GM19467 (cell line): Measurements from ENCODE around the gene DND1.
"Not testable (repeated sequence)": the region's sequence is repeated elsewhere in the genome, so short reads cannot be mapped to it uniquely, and the experiment has no call there.

ENCODE experiments used
- ATAC-seq: cut with Tn5 transposase; IDR thresholded peaks from one replicate; pipeline ENCODE4 v1.9.1; 2021; ENCODE audit warnings: mild to moderate bottlenecking, moderate library complexity; ENCODE audit not compliant: unreplicated experiment

DND1 gene

DNA sequence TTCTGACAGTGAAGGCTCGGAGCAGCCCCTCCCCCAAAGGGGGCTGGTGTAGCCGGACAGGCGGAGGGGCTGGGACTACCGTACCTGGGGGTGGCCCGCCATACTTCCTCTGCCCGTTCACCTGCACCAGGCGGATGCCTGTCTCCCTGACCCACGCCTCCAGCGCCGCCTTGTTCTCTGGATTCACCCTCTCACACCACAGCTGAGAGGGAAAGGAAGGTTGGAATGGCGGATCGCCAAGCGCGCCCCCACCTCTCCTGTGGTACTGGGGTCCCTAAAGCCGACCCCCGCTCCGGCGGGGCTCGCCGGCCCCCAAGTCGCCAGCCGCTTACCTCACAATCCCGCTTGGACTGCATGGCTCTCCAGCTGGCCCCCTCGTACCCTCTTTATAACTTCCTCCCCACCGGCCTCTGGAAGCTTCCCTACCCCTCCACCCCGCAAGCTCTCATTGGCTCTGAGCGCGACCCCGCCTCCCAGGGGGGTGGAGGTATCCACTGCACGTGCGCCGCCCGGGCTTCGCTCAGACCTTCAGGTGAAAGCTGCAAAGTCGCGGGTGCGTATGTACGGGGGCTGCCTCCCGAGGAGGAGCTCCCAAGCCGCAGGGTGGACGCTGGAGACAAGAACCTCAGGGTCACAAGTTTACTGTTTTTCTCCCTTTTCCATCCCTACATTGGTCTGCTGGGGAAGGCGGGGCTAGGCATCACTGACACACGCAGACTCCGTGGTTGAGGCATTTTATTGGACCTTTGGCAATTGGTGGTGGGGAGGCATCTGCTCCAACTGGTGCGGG lies at the start of gene DND1:
DND1 (minus strand) TSS at position 390 of the 790 bp plus-strand sequence; CDS start at position 356, 34 bp downstream.
- no peak for ATAC-seq

DNA sequence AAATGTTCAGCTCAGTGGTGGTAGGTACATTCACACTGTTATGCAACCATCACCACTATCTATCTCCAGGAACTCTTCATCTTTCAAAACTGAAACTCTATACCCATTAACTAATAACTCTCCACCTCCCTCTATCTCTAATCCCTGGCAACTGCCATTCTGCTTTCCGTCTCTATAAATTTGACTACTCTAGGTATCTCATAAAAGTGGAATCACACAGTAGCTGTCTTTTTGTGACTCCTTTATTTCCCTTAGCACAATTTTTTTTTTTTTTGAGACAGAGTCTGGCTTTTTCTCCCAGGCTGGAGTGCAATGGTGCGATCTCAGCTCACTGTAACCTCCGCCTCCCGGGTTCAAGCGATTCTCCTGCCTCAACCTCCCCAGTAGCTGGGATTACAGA lies 48.0 kb upstream of the DND1 start:
- ATAC-seq: not testable (repeated sequence)

DNA sequence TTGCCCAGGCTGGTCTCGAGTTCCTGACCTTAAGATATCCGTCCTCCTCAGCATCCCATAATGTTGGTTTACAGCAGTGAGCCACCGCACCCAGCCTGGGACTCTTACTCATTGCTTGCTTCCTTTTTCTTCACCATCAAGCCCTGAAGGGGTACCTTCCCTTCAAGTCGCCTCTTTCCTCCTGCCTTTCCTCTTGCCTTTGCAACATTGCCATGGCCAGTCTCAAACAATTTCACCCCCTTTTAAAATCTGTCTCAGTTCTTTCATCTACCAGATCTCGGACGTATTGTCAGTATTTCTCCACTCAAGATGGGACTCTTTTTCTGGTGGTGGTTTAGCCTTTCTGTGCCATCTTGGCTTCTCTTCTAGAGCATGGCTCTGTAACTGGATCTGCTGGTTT lies 47.4 kb upstream of the DND1 start:
- ATAC-seq: not testable (repeated sequence)

DNA sequence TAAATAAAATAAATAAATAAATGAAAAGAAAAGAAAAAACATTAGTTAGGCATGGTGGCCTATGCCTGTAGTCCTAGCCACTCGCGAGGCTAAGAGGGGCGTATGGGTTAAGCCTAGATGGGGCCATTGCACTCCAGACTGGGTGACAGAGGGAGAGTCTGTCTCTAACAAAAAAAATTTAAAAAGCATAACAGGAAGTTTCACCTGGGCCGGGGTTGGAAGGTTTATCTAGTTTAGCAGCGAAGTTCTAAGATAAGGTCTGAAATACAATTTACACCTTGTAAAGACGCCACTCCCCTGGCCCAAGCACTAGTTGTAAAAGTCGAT lies 44.9 kb upstream of the DND1 start:
- ATAC-seq: no peak

DNA sequence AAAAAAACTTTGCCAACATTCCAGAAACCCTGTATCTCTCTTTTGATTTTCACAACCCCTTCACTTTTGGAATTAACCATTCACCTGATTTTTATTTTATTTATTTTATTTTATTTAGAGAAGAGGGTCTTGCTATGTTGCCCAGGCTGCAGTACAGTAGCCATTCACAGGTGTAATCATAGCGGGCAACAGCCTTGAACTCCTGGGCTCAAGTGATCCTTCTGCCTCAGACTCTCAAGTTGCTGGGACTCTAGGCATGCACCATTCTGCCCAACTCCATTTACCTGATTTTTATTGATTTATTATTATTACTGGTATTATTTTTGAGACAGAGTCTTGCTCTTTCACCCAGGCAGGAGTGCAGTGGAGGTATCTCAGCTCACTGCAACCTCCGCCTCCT lies 42.9 kb upstream of the DND1 start:
- ATAC-seq: not testable (repeated sequence)

DNA sequence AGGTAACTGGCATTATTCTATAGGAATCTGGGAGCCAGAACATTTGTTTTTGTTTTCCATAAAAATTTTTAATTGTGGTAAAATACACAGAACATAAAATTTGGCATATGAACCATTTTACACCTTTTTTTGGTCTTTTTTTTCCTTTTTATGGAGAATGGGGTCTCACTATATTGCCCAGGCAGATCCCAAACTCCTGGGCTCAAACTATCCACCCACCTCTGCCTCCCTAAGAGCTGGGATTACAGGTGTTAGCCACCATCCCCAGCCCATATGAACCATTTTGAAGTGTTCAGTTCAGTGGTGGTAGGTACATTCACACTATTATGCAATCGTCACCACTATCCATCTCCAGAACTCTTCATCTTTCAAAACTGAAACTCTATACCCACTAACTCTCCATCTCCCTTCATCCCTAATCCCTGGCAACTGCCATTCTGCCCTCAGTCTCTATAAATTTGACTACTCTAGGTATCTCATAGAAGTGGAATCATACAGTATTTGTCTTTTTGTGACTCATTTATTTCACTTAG lies 40.3 kb upstream of the DND1 start:
- no peak for ATAC-seq

DNA sequence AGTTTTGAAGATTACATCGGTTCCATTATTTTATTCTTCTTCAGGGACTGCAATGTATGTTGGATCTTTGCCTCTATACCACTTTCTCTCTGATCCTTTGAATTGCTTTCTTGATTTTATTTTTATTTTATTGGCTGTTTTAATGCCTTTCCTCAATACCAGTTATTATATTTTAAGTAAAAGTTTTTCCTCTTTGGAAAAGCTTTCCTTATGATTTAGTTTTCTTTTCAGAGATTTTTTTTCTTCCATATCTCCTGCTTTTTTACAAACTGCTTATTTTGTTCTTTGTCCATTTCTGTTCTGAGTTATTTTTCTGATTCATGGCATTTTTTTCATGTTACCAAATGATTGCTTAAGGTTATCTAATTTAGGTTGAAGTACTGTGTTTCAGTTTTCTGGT lies 38.4 kb upstream of the DND1 start:
- no peak for ATAC-seq

DNA sequence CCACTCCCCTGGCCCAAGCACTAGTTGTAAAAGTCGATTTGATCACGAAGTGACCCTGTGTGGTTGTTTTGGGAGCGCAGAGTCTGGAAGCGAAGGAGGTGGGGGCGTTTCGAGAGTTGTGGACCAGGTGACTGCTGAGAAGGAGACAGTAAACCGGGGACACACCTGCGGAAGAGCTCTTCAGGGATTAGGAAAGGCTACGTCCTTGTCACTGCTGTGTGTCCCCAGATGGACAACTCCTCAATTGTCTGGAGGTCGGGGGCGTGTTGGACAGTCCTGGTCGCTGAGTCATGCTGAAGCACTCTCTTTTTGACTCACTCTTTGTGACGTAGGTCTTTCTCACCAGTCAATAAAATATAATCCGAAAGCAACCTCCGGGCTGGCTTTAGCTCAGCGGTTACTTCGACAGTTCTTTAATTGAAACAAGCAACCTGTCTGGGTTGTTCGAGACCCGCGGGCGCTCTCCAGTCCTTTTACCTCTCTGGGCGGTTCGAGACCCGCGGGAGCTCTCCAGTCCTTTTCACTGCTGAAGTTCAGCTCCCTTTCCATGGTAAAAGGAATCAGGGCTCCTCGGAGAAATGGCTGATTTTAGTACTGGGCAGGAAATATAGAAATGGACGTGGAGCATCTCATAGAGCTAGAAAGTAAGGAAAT lies 37.6 kb upstream of the DND1 start:
- ATAC-seq: peak; percentile 87

DNA sequence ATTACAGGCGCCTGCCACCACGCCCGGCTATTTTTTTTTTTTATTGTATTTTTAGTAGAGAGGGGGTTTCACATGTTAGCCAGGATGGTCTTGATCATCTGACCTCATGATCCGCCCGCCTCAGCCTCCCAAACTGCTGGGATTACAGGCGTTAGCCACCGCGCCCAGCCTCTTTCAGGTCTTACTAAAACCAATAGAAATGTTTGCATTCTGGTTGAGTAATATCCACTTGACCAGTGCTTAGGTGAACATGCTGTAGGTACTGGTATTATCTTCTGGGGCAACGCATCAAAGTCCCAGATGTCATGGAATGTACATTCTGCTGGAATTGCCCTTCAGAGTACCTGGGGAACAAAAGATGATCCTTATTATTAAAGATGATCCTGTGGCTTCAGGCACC lies 35.4 kb upstream of the DND1 start:
- not testable (repeated sequence) for ATAC-seq

DNA sequence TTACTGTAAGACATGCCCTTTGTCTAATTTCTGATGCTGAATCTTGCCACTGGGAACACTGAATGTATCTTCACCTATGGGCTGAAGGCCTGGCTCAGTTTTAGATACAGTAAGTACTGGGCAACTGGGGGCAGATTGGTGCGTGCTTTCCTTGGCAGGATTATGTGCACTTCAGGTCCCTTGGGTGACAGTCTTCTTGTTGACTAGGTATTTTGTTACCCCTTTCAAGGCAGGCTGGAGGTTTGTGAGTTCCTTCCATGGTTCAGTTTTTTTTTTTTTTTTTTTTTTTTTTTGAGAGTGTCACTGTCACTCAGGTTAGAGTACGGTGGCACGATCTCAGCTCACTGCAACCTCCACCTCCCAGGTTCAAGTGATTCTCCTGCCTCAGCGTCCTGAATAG lies 34.4 kb upstream of the DND1 start:
- no peak for ATAC-seq

DNA sequence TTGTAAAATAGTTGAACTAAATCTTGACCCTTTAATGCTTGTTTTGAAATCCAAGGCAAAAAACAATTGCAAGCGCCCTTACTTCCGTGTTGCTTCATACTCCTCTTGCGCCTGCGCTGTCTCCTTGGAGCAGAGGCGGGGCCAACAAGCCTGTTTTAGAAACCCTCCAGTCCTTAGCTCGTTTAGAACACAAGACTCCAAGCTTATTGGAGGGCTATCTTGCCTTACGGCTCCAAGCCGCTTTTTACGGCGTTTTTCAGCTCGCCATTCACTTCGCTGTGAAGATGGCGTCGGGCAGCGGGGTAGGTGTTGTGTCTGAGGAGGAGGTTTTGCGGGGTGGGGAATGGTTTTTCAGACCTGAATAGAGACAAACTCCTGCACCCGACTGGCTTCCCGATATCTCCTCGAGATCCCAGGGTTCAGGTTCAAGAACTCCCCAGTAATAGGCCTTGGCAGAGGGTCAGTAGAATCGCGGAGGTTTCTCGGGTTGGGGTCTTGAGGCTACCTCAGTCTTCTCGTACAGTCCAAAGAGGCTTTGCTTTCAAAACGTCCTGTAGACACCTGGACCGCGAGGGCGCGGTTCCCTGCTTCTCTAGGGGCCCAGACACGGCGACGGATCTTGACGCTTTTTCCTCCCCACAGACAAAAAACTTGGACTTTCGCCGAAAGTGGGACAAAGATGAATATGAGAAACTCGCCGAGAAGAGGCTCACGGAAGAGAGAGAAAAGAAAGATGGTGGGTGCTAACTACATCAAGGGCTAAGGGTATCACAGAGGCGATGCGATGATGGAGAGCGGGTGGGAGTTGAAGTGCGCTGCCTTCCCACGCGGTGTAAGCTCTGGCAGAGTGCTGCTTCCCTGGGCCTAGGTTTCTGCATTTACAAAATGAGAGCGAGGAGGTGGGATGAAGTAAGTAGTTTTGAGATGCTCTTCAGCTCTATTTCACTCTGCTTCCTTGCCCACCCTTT lies 27.1 kb upstream of the DND1 start, which contains the start of gene ZMAT2:
ZMAT2 (plus strand) TSS at position 271 of the 968 bp plus-strand sequence; CDS start at position 285, 14 bp downstream.
- peak; percentile 97 for ATAC-seq

DNA sequence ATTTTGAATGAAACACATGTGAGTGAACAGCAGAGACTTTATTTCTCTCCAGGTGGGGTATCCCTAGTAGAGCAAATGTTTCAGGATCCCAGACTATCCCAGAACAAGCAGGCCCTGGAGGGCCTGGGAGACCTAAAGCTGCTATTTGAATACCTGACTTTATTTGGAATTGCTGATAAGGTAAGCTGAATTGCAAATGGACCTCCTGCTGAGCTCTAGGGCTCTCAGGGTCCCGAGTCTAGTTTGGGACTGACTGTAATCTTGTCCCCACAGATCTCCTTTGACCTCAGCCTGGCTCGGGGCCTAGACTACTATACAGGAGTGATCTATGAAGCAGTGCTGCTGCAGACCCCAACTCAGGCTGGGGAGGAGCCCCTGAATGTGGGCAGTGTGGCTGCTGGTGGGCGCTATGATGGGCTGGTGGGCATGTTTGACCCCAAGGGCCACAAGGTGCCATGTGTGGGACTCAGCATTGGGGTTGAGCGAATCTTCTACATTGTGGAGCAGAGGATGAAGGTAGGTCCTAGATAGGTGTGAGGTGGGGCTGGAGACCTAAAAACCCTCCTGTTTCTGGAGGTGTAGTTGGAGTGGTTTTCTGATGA lies 23.6 kb upstream of the DND1 start:
- ATAC-seq: no peak

DNA sequence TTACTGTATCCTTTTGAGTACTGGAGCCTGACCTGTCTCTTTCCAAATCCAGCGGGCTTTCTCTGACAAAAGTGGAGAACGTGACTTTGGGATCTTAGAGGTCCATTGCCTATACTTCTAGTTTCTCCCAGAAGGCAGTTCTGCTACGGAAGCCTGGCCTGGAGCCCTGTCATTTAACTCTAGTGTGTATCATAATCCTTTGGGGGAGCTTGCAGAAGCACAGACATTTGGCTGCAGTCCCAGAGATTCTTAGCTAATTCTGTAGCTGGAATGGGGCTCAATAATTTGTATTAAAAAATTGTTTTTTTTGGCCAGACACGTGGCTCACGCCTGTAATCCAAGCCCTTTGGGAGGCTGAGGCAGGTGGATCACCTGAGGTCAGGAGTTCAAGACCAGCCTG lies 20.9 kb upstream of the DND1 start:
- no peak for ATAC-seq

DNA sequence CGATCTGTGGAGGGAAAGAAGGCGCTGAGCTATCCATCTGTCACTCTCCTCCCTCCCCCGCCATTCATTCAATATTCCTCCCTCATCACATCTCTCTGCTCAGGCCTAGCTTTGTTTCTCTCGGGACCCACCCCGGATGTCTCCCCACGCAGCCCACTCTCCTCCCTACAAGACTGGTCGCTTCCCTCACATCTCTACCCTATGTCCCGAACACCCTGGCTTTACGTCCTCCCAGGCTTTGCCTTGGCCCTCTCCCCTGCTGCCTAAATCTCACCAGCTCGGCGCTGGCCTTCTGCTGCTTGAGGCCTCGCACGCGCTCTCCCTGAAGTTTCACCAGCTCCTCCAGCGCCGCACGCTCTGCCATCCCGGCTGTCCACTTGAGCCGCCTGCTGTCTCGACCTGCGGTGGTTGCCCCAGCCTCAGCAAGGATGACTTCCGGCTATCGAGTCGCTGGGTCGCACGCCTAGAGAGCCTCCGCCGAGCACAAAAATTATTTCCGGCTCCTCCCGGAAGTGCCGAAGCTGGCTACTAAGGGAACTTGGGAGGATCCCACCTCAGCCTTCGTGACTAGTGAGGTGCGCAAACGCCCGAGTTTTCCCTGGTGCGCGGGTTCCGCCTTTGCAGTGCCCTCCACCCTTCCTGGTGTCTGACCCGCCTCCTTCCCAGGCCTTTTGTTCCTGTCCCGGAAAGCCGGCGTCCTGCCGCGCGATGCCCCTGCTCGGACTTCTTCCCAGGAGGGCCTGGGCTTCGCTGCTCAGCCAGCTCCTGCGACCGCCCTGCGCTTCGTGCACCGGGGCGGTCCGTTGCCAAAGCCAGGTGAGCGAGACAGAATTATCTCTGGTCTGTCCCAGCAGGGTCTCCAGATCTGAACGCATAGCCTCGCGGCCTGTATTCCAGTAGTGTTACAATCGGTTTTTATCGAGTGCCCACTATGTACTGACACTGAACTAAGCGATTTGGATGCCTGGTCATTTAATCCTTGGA lies 17.9 kb upstream of the DND1 start, which contains the start of the genes HARS1 and HARS2:
HARS1 (minus strand) TSS at position 430 of the 984 bp plus-strand sequence; CDS start at position 364, 66 bp downstream.
HARS2 (plus strand) TSS at position 515 of the 984 bp plus-strand sequence; CDS start at position 709, 194 bp downstream.
- ATAC-seq: peak; percentile 97

DNA sequence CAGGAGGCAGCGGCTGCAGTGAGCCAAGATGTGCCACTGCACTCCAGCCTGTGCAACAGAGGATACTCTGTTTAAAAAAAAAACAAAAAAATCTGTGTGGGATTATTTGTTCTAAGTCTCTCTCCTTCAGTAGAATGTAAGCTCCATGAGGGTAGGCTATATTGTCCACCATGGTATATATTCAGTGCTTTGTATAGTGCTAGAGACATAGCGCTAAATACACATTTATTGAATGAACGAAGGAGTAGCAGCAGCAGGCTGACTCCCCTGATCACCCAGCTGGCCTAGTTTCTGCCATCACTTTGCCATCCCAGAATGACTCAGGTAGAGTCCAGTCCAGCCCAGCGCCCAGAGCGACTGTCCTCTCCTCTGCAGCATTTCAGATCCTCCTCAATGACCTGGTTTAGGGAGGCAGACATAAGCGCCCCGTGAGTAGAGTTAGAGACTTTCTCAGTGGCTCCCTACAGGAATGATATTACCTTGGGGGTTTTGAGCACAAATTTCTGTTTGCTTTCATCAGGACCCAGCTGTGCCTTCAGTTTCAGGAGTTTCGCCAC lies 17.1 kb upstream of the DND1 start:
- ATAC-seq: no peak

DNA sequence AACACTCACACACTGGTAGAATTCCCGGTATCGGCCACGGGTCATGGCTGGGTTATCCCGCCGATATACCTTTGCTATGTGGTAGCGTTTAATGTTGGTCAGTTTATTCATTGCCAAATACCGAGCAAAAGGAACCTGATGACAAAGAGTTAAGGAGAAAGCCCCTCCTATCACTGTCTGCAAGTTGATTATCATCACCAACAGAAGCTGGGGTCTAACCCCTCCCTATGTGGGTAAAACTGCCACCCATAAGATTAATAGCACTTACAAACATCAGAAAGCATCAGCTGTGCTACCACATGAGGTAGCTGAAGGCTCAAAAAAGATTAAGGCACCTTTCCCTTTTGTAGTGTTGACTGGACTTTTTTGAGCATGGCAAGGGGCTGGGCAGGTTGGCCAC lies 5.6 kb upstream of the DND1 start:
- ATAC-seq: no peak

DNA sequence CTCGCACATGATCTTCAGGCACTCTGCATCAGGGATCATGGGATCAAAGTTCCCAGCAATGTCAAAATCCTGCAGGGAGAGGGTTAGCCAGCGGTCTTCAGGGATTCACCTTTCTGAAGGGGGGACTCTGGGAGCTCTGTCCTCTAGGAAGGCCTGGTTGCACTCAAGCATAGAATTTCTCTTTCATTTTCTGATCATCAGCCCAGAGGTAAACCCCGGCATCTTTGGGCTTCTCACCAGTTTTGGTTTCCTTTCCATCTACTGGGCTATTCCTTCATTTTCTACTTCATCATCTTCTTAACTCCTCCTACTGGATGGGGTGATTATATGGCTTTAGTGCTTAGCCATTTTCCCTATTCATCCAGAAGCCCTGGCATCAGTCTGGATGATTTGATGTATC lies 4.6 kb upstream of the DND1 start:
- ATAC-seq: peak; percentile 67

DNA sequence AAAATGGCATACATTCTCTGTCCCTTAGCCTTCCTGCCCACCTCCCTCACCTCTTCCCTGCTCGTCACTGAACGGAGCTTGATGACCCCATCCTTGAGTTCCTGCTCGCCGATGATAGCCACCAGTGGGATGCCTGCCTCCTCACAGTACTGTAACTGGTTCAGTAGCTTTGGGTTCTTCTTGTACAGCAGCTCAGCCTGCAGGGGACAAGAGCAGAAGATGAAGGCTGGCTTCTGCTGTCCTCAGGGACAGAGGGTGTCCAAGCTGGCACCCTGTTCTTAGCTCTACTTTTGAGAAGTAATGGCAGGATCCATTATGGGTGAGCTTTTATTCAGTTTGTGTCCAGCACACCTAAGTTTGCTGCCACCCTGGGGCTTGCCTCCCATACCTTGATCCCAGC lies 1.3 kb upstream of the DND1 start:
- no peak for ATAC-seq

DNA sequence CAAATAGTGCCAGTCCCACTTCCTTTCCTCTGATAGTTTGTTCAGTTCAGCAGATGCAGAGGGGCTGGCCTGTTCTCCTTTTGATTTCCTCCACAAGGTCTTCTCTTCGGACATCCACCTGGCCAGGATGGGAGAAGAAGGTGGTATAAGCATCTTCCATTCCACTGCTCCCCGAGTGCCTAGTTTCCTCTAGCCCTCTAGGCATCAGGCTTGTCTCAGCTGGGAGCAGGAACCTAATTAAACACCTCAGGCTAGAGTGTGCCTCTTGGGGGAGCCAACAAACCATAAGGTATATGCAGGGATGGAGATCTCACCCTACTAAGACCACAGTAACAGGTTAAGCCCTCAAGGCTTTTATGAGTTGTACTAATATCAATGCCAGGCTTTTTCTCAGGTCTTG lies 835 bp upstream of the DND1 start:
- ATAC-seq: no peak
